Bronchial epithelial cell (primary cell): ENCODE results near the gene CEP104. TPM values are rescaled to one million over a fixed set of nuclear protein-coding genes. Genes with fewer than 3 reads are reported as not detected.

ENCODE experiments used
- DNase-seq: peaks from one replicate; pipeline ENCODE4 v3.0.0-alpha.2; 2010; ENCODE audit warnings: low read depth
- FAIRE-seq: peaks from 2 replicates; lab custom pipeline; 2011; peaks lifted over from hg19 to GRCh38; lab: Jason Lieb, UNC
- H3K27me3 ChIP-seq: 2 replicates; pipeline ENCODE4 v1.5.1; 2011; ENCODE audit warnings: low read length; ENCODE audit not compliant: control insufficient read depth, insufficient read depth
- H3K36me3 ChIP-seq: 2 replicates; pipeline ENCODE4 v1.5.1; 2011; ENCODE audit warnings: low read length; ENCODE audit not compliant: control insufficient read depth, insufficient read depth
- H3K4me3 ChIP-seq: 2 replicates; pipeline ENCODE4 v1.5.1; 2011; ENCODE audit warnings: mild to moderate bottlenecking, low read depth, low read length, control low read depth
- total RNA-seq: library from RNA; depleted of rRNA; stranded (reverse); fragments of >200 nt; gene quantifications from 2 replicates; pipeline ENCODE4 v1.2.1, GENCODE V29; 2014
- TF ChIP-seq, protein P1 (sequence below): IDR thresholded peaks from 2 replicates; pipeline ENCODE4 v1.5.1; 2011; ENCODE audit warnings: mild to moderate bottlenecking, moderate library complexity, low read length, control low read depth, inconsistent platforms; ENCODE audit not compliant: insufficient read depth, severe bottlenecking

CEP104 gene
- total RNA-seq, 1 donor from 2014 or later: 15.3 TPM

GRCh38 chr1:3904006-3904842 lies 47.2 kb upstream of the CEP104 start:
- TF ChIP-seq, protein P1, sequence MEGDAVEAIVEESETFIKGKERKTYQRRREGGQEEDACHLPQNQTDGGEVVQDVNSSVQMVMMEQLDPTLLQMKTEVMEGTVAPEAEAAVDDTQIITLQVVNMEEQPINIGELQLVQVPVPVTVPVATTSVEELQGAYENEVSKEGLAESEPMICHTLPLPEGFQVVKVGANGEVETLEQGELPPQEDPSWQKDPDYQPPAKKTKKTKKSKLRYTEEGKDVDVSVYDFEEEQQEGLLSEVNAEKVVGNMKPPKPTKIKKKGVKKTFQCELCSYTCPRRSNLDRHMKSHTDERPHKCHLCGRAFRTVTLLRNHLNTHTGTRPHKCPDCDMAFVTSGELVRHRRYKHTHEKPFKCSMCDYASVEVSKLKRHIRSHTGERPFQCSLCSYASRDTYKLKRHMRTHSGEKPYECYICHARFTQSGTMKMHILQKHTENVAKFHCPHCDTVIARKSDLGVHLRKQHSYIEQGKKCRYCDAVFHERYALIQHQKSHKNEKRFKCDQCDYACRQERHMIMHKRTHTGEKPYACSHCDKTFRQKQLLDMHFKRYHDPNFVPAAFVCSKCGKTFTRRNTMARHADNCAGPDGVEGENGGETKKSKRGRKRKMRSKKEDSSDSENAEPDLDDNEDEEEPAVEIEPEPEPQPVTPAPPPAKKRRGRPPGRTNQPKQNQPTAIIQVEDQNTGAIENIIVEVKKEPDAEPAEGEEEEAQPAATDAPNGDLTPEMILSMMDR: no peak
- Histone ChIP-seq H3K36me3 (no peaks in the 10 kb centered on the region), H3K27me3 (no peaks in the 10 kb centered on the region), H3K4me3 (no peak overlapping the region)
- FAIRE-seq (peak; percentile 13), DNase-seq (no peak)

DNA sequence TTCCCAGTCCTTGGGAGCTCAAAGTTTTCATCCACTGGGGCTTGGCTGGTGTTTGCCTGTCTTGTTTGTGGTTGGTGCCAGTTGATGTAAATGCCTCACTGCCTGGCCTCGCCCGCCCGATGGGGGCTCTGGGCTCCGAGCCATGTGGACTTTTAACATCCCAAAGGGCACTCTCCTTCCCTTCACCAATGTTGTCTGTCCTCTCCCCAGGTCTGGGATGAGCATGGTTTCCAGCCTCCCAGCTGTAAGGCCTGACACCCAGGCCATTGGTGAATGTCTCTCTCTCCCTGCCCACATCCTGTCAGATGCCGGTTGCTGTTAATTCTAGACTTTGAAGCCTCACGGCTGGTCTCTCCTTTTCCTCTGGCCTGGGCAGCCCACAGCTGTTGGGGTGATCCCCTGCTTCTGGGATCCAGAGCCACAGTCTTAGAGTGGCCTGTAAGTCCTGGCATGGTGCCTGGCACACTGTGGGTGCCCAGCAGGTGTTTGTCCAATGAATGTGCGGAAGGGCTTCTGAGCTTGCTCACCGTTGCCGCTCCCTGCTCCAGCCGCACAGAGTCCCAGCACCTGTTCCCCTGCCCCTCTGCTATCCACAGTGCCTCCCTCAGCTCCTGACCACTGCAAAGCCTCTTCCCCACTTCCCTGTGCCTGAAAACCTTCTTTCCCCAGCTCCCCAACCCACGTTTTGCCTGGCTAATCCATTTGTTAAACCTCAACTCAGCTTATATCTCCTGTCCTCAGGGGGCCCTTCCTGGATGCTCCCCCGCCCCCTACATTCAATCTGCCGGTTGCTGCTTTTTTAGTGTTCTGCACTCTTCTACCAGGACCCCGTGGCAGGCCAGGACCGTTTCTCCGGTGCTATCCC lies 46.4 kb upstream of the CEP104 start:
- Histone ChIP-seq H3K36me3 (no peaks in the 10 kb centered on the region), H3K4me3 (no peak overlapping the region), H3K27me3 (no peaks in the 10 kb centered on the region)
- FAIRE-seq: no peak
- DNase-seq: no peak
- TF ChIP-seq, protein P1: no peak

GRCh38 chr1:3902571-3903091 lies 45.6 kb upstream of the CEP104 start:
- Histone ChIP-seq H3K27me3 (no peaks in the 10 kb centered on the region), H3K36me3 (no peaks in the 10 kb centered on the region), H3K4me3 (no peak overlapping the region)
- TF ChIP-seq, protein P1: no peak
- FAIRE-seq (no peak), DNase-seq (no peak)

DNA sequence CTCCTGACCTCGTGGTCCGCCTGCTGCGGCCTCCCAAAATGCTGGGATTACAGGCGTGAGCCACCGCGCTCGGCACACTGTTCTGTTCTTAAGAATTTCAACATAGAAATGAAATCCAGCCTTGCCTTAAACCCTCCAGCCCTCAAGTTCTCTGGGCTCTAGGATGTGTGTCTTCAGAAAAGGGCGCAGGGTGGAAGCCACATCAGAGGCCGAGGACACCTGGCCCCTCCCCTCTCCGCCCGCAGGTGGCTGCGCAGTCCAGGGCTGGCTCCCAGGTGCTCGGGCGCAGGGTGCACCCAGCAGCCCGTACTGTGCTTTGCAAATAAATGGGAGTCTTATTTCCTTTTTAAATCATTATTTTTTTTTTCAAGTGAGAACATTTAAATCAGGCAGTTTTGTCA lies 45.1 kb upstream of the CEP104 start:
- FAIRE-seq: no peak
- TF ChIP-seq, protein P1: no peak
- Histone ChIP-seq H3K27me3 (no peaks in the 10 kb centered on the region), H3K4me3 (no peak overlapping the region), H3K36me3 (no peaks in the 10 kb centered on the region)
- DNase-seq: no peak

GRCh38 chr1:3900969-3901529 lies 44.0 kb upstream of the CEP104 start:
- no peak for FAIRE-seq
- TF ChIP-seq, protein P1: no peak
- peak overlapping the region; percentile 93 for H3K4me3 ChIP-seq
- no peaks in the 10 kb centered on the region for H3K36me3 ChIP-seq
- H3K27me3 ChIP-seq: no peaks in the 10 kb centered on the region
- peak; percentile 85 for DNase-seq
